A204.1 (cell line): ENCODE data around the gene SLC24A5.

Experiments
- FAIRE-seq: peaks from 2 replicates; lab custom pipeline; 2012; peaks lifted over from hg19 to GRCh38; lab: Jason Lieb, UNC

SLC24A5 gene

DNA sequence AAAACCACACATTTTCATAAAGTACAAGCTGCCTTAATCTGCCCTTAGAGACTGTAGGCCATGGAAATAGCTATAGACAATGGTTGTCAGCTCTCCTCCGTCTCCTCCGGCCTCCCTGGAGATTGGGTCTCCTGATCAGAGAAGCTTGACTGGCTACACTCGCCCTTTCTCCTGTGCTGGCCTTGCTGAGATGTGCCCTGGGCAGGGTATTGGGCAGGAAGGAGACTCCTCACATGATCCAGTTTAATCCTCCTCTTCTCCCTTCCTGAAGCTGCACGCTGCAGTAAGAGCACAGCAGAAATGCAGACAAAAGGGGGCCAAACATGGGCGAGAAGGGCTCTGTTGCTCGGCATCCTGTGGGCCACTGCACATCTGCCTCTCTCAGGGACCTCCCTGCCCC, at the start of gene SLC24A5:
Gene SLC24A5, plus strand, starts transcription at position 246 of the 400 bp plus-strand sequence. Its CDS starts 55 bp downstream, at position 301.
- no peak for FAIRE-seq

DNA sequence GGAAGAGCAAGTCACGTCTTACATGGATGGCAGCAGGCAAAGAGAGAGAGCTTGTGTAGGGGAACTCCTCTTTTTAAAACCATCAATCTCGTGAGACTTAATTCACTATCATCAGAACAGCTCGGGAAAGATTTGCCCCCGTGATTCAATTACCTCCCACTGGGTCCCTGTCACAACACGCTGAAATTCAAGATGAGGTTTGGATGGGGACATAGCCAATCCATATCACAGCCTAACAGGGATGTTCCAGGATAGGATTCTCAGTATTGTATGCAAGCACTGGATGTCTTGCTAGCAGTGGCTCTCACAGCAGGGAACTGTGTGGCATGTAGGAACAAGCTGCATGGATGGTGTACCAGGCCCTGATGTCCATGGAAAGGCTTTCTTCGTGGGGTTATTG, 47.8 kb upstream of the SLC24A5 start:
- FAIRE-seq = no peak

DNA sequence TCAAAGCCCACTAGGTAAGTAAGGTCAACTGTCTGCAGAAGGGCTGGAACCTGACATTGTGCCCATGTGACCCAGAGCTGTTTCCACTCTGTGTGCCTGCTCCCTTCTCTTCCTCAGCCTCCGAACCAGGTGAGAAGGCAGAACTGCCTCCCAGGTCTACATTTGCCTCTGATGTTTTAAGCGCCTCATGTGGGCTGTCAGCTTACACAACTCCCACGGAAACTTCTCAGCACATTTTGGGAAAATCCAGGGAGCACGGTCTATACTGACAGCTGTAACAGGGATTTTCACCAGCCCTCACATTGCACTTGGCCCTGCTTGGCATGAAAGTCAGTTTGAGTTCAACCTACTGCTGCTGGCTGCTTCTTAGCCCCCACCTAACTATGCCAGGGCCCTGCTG, 46.9 kb upstream of the SLC24A5 start:
- no peak for FAIRE-seq

DNA sequence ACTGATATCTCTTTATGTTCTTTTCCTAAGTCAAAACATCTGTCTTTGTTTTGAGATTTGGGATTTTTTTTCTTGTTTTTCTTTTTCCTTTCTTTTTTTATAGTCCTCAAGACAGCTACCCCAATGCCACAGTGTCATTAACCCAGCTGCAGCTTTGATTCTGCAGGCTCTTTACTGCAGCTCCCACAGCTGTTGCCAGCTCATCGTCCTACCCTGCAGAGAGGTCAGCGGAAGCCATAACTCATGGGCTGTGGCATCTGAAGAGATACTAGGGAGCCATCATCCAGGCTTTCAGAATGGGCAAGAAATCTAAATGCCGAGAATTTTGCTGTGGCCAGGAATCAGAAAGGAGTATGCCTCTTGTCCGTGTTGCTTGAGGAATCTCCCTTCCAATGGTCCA, 44.3 kb upstream of the SLC24A5 start:
- no peak for FAIRE-seq

DNA sequence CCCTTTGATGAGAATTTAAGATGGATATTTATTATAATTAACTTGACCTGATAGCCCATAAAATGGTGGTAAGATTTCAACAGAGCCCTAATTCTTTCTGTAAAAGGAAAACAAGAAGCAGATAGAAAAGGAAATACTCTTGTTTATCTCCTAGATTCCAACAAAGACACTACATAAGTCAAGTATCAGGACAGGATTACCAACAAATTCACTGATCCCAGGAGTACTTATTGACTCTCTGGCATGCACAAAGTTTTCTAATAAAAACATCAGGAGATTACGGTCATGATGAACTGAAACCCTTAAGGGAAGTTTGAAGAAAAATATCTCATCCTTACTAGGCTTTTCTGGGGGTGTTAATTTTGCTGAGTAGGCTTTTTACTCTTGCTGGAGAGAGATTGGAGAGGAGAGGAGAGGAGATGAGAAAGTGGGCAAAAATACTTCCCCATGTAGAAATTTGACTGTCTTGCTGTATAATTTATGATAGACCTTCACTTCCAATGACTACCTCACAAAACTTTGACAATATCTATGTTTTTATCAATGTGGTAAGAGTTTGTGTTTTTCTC, 43.1 kb upstream of the SLC24A5 start:
- no peak for FAIRE-seq

DNA sequence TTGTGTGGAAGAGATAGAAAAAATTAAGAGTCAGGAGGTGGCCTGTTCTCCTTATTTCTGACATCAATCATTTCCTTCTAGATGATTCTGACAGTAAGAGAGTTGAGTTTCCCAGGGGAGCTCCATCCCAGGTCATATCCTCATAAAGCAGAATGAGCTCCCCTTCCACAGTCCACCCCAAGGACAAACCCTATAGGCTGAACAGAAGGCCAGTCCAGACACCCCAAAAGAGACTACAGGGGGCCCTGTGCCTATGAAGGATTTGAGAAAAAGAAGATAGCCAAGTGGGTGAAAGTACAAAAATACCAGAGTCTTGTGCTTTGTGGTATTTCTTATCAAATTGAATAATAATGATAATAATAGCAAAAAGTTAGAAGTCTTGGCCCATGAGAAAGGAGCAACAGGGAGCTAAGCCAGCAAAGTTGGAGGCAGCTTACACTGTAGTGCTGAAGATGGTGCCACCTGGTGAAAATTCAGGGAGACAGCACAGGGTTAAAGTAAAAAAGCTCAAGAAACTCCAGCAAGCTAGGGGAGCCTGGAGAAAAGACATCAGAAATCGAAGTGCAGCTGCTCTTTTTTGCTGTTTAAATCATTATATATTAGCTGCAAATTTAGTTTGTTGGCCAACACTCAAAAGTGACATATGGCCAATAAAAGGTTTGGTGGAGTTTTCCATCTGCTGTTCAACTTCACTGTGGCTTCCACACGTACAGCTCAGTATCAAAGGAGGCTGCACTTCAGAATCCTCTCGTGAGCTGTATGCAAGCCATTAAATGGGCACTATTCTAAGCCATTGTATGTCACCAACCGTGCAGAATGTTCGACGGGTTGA, 35.8 kb upstream of the SLC24A5 start:
- no peak for FAIRE-seq

DNA sequence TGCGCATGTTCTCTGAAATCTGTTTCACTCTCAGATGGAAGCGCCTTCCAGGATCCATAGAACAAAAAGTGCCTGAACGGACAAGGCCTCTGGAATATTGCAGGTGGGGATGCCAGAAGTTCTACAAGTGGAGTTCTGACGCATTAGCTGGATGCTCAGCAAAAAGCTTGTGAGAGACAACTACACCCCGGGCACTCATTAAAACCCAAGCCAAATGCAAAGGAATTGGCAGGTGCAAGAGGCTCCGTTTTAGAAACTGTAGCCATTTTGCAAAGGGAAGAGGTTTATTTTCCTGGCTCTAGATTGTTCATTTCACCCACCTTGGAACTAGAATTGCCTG, 35.2 kb upstream of the SLC24A5 start:
- FAIRE-seq = no peak

DNA sequence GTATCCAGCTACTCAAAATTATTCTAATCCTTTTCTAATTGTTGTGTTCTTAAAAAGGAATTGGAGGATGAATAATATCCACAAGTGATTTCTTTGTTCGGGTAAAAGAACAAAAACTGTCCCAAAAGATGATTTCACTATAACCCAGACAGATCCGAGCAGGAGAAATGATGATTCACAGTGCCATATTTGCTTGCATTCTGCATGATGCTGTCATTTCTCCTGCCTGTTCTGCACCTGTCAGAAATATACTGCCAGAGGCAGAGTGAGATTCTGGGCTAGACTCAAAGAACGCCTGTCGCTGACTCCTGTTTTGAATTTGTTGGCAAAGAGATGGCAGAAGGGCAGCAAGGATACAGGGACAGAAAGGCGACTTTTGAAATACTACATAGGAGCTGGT, 34.7 kb upstream of the SLC24A5 start:
- no peak for FAIRE-seq

DNA sequence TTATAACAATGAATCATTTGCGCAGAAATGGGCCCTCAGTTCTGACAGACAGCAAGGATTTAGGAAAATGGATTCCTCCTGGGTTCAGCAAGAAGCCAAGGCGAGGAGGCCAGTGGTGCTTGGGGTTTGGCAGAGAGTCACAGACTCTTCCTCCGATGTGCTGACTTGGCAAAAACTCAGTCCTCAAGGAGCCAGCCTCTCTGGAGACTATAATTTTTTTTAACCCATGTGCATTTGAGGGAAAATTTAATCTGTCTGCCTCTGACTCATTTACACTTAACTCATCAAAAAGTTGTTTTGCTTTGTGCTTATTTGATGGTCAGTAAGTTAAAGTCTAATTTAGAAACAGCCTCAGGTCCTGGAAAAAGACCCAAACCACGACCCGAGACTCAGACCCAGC, 34.2 kb upstream of the SLC24A5 start:
- no peak for FAIRE-seq

DNA sequence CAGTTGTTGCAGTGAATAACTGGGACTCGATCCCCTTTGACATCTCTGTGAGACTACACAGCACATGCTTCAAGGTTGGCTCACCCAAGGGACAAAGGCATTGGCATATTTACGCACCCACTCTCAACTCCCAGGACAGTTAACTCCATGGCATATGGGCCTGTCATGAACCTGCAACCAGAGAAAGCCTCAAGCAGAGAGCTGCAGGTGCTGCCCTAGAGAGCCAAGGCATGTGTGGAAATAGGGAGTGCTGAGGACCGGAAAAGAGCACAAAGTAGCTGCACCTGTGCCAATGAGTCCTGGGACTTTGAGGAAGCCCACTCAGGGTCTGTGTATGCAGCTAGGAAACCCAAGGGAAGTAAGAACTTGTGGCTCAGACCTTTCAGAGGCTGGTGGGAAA, 32.9 kb upstream of the SLC24A5 start:
- FAIRE-seq = no peak

DNA sequence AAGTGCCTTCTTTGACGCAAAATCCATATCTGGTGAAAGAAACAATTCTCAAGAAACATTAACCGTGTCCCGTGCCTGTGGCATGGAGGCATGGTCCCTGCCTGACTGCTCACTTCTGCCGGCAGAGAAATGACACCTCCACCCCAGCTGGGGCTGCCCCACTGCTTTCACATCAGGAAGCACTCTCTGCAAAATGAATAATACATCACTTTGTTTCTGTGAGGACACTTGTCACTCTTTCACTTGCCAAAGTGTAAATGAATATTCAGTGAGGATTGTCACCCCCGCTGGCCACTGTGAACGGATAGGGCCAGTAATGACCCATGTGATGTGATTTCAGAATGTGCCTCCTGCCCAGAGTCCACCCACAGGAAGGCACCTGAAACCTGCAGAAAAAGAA, 31.1 kb upstream of the SLC24A5 start:
- FAIRE-seq = no peak

DNA sequence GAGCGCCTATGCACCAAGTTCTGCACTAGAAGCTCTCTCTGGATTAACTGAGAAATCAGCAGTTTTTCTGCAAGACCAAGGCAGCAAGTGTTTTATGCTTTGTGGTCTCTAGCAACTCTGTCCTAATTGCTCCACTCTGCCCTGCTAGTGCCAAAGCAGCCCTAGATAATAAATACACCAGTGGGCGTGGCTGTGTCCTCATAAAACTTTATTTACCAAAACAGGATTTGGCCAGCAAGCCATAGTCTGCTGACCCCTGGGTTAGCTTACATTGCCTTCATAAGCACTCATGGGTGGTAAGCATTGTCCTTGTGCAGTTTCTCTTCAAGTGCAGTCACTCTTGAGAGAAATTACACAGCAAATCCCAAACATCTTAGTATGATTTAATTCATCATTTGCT, 30.7 kb upstream of the SLC24A5 start:
- no peak for FAIRE-seq

DNA sequence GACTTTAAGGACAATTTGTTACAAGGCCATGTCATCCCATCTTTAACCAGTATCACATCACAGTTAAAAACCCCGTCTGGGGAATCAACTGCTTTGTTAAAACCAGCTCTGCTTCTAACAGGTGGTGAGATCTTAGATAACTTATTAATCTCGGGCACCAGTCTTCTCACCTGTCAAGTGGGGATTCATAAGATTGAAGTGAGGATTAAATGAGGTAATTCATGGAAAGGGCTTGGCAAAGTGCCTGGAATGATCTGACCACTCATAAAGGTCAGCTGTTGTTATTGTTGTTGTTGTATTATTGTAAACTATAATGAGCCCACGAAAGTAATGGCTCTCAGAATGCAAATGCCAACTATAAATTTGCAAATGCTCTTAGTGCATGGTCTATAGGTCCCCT, 30.1 kb upstream of the SLC24A5 start:
- no peak for FAIRE-seq

DNA sequence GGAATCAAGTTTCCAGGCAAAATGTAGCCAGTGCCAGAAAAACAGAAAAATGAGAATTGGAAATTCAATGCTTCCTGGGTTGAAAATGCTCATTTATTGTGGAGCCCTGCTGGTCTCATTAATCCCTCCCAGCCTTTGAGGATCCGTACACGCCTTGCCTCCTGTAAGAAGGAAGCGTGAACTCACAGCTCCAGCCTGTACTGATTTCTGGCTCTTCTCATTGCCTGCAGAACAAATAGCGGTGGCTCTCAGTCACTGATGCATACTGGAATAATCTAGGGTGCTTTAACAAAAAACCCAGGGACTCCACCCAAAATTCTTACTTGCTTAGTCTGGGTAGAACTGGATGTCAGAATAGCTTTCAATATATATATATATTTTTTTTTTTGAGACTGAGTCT, 29.3 kb upstream of the SLC24A5 start:
- FAIRE-seq = no peak

DNA sequence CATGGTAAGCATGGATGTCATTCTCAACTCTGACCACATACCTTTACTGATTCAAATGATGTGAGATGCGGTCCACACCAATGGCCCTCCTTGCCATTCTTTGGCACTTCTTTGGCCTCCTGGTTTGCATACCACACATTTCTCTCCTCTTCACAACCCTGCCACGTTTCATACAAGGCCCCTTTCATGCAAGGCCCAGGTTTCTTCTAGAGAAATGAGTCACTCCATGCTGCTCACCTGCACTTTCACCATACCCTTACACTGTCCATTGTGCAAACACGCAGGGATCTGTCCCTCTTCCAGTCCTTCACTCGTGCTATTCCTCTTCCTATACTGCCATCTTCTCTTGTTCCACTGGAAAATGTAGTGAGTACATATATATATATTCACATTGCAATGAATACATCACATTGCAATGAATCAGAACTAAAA, 24.4 kb upstream of the SLC24A5 start:
- FAIRE-seq = no peak

DNA sequence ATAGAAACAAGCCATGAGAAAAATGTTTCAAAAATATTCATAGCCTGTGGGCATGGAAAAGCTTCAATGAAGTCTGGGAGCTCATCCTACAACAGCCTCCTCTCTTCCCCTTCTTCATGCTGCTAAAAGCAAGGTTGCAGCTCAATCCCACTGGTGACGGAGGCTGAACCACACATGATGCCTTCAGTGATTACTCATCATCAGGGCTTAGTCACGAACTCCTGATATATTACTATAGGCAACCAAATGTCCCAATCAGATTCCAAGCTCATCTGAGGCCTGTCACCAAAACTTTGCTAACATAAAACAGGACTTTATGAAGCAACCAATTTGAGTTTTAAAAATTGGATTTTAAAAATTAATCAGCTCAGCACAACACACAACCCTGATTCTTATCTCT, 24.0 kb upstream of the SLC24A5 start:
- FAIRE-seq = no peak

DNA sequence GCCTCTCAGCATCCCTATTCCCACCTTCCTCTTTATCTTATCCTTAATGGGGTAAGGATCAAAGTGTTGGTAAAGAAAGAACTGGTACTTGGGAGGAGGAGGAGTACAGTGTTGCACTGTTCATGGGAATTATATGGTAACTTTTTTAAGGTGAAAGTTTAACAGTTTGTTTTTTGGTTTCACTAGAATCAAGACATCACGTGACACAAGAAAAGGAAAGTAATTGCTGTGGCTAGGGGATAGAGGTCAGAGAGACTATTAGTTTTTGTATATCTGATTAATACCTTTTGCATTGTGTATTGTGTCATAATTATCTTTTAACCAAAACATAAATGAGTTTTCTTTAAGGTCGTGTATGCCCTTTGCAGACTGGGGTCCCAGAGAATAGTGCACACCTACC, 23.5 kb upstream of the SLC24A5 start:
- FAIRE-seq = no peak

DNA sequence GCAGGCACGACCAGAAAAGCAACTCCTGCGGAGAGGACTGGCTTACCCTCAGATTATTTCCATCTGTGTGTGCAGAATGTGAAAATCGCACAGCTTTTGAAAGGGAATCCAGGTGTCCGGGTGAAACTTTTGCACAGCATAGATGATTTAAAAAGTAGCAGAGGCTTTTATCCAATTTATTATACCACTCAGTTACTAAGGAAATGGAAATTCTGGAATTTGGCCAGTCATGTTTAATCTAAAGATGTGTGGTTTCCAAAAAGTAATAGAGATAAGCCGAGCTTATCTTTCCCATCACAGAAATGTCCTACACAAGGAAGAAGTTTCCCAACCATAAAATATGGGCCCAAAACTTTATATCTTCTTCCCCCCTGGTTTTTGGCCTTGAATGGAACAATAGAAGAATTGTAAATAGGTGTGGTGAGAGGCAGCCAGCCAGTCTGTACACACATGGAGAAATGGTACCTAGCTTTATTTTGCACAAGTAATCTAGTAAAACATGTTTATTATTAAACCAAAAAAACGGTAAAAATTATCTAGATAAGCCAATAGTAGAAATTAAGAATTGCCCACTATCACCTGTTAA, 19.3 kb upstream of the SLC24A5 start:
- no peak for FAIRE-seq

DNA sequence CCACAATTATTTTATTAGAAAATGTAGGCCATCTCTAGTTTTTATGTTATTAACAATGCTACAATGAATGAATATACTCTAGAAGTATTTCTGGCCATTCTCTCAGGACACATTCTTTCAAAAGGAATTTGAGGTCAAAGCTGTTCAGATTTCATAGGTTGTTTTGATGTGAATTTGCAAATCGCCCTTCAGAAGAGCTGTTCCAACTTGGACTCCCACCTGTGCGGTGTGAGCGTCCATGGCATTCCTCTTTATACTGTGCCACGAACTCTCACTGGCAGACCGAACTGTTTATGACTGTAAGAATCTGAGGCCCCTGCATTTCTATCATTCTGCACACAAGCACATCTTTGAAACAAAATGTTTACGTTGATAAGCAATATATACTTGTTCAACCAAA, 18.6 kb upstream of the SLC24A5 start:
- no peak for FAIRE-seq

DNA sequence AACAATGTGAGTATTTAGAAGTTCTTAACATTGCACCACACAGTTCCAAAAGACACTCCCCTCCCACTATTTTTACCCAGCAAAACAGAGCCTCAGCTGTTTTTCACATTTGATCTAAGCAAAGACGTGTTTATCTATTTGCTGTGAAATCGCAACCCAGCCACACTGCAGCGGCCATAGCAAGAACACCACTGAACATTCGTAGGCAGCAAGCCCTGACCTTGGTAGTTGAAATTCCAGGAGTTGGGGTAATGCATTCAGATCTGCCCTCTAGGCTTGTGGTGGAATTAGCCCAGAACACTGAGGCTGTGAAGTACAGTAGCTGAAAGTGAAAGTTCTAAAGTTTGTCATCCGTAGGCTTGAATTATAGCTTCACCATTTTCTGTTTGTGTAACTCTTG, 17.1 kb upstream of the SLC24A5 start:
- no peak for FAIRE-seq

DNA sequence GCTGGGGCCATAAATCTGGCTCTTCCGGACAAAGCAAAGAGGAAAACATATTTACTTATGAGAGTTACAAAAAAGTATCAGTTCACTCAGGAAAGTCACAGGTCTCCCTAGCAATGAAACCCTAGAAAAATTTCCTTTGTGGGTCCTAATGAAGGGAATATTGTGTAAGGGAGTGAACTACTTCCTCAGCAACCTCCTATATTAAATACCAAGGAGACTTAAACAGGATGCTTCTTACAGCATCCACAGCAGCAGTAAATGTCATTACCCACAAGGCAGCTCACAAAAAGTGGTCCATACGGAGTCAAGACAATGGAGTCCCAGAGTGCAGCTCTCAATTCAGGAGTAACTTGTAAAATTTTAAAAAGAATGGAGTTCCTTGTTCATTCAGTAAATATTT, 14.9 kb upstream of the SLC24A5 start:
- no peak for FAIRE-seq

DNA sequence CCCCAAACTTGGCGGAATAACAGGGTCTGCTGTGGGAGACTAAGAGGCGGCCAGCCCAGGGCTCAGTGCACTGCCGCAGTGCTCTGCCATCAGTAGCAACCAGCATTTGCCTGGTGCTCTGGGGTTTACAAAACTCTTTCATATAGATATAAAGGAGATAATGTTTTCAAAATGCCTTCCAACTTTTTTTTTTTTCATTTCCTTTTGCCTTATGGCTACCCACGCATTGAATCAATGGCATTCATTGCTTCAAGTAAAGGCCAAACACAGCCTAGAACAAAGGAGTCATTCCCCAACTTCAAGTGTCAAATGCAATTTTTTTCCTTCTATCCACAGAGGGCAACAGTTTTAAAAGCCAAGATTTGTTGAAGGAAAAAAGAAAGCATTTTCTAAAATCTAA, 11.6 kb upstream of the SLC24A5 start:
- FAIRE-seq = no peak

DNA sequence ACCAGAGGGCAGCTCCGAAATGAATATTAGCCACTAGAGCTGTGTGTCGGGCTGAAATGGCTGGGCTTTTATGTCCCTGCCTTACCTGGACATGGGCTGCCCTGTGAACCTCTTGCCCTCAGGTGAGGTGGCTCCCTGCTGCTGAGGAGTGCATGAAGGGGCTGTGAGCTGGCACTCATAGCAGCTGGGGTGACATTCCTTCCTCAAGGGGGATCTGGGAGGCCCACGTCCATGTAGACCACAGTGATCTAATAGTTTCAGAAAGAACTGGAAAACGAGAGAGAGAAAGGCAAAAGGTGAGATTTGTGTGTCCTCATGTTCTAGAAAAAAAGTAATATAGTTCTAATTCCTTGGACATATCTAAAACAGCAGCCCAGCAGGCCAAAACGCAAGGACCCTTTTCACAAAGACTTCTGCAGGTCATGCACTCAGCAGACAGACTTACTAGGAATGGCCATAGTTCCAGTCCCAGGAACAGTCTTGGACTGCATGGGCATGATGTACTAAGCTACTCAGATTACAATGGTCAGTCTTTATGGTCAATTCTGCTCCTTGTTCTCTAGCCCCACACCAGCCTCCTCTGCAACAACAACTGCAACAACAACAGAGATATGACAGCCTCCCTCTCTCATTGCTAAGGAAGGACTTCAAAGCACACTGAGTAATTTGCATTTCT, 10.8 kb upstream of the SLC24A5 start:
- no peak for FAIRE-seq
